GM23248 (cell line): ENCODE results near the gene MAMDC4. TPM values are rescaled to one million over a fixed set of nuclear protein-coding genes. Genes with fewer than 3 reads are reported as not detected.
A peak's percentile ranks its signal among the peaks of the same experiment; 100 is the strongest.

ENCODE experiments used
- DNase-seq: peaks from one replicate; pipeline ENCODE4 v3.0.0-alpha.2; 2015
- H2AFZ ChIP-seq: fragments of 200-600 bp; sonication (generic); 2 replicates; pipeline ENCODE4 v1.6.1; 2016; ENCODE audit warnings: antibody characterized with exemption
- H3F3A ChIP-seq: fragments of 200-600 bp; sonication (generic); 2 replicates; pipeline ENCODE4 v1.6.1; 2016; ENCODE audit warnings: mild to moderate bottlenecking, antibody characterized with exemption, mixed run types; ENCODE audit not compliant: insufficient read depth
- H3K27ac ChIP-seq: fragments of 200-600 bp; sonication (generic); 2 replicates; pipeline ENCODE4 v1.5.1; 2016; ENCODE audit warnings: mild to moderate bottlenecking
- H3K27me3 ChIP-seq: fragments of 200-600 bp; sonication (generic); replicated peaks from 2 replicates; pipeline ENCODE4 v1.6.1; 2016; ENCODE audit warnings: mild to moderate bottlenecking; ENCODE audit not compliant: insufficient read depth
- H3K36me3 ChIP-seq: fragments of 200-600 bp; sonication (generic); 2 replicates; pipeline ENCODE4 v1.6.1; 2016; ENCODE audit warnings: low read depth, mild to moderate bottlenecking
- H3K4me1 ChIP-seq: fragments of 200-600 bp; sonication (generic); 2 replicates; pipeline ENCODE4 v1.6.1; 2016; ENCODE audit warnings: mild to moderate bottlenecking; ENCODE audit not compliant: insufficient read depth
- H3K4me2 ChIP-seq: fragments of 200-600 bp; sonication (generic); one replicate; pipeline ENCODE4 v1.6.1; 2016; ENCODE audit warnings: mild to moderate bottlenecking; ENCODE audit not compliant: unreplicated experiment
- H3K4me3 ChIP-seq: fragments of 200-600 bp; sonication (generic); 2 replicates; pipeline ENCODE4 v1.5.1; 2016; ENCODE audit warnings: mild to moderate bottlenecking
- H3K79me2 ChIP-seq: fragments of 200-600 bp; sonication (generic); 2 replicates; pipeline ENCODE4 v1.6.1; 2016; ENCODE audit warnings: mild to moderate bottlenecking; ENCODE audit not compliant: insufficient read depth
- H3K9ac ChIP-seq: fragments of 200-600 bp; sonication (generic); 2 replicates; pipeline ENCODE4 v1.6.1; 2016; ENCODE audit warnings: mild to moderate bottlenecking
- H3K9me2 ChIP-seq: fragments of 200-600 bp; sonication (generic); 2 replicates; pipeline ENCODE4 v1.6.1; 2016; ENCODE audit warnings: mixed run types, mild to moderate bottlenecking, moderate library complexity; ENCODE audit not compliant: insufficient read depth
- H3K9me3 ChIP-seq: fragments of 200-600 bp; sonication (generic); one replicate; pipeline ENCODE4 v1.6.1; 2017; ENCODE audit warnings: low read depth
- H4K20me1 ChIP-seq: fragments of 200-600 bp; sonication (generic); 2 replicates; pipeline ENCODE4 v1.6.0; 2016; ENCODE audit not compliant: insufficient read depth
- EZH2 ChIP-seq: fragments of 200-600 bp; sonication (generic); IDR thresholded peaks from 2 replicates; pipeline ENCODE4 v1.6.1; 2018; ENCODE audit warnings: antibody characterized with exemption, mild to moderate bottlenecking; ENCODE audit not compliant: insufficient read depth, poor library complexity, severe bottlenecking
- EZH2phosphoT487 ChIP-seq: fragments of 200-600 bp; sonication (generic); IDR thresholded peaks from 2 replicates; pipeline ENCODE4 v1.6.1; 2018; ENCODE audit warnings: antibody characterized with exemption, moderate library complexity, mild to moderate bottlenecking, low read depth; ENCODE audit not compliant: insufficient read depth
- WGBS, 2 experiments: methylation state at CpG; one replicate each; pipeline ENCODE4 v1.1.6; 2015 to 2017; ENCODE audit warnings: low lambda C conversion rate in 2 of 2, low coverage in 1 of 2; ENCODE audit errors: missing lambda C conversion rate in 2 of 2; 5-methylcytosine and 5-hydroxymethylcytosine counted together
- in situ Hi-C: fragments of 300-500 bp; cut with MboI; formaldehyde crosslinking; loops from 2 replicates; pipeline ENCODE4 v1.15.0; 2020
- polyA plus RNA-seq: library from polyadenylated mRNA; unstranded; fragments of >200 nt; fragmentation: Nextera tagmentation; extraction: Ambion mirVana; gene quantifications from 2 replicates; pipeline ENCODE4 v1.2.1, GENCODE V29; 2016
- total RNA-seq: library from RNA; depleted of rRNA; stranded (reverse); fragments of >200 nt; shearing (Covaris generic); gene quantifications from 2 replicates; pipeline ENCODE4 v1.2.3, GENCODE V29; 2014

The MAMDC4 gene
- total and polyA plus RNA-seq, 2 experiments from 2014 or later, result 0.35 to 2.3 TPM

DNA sequence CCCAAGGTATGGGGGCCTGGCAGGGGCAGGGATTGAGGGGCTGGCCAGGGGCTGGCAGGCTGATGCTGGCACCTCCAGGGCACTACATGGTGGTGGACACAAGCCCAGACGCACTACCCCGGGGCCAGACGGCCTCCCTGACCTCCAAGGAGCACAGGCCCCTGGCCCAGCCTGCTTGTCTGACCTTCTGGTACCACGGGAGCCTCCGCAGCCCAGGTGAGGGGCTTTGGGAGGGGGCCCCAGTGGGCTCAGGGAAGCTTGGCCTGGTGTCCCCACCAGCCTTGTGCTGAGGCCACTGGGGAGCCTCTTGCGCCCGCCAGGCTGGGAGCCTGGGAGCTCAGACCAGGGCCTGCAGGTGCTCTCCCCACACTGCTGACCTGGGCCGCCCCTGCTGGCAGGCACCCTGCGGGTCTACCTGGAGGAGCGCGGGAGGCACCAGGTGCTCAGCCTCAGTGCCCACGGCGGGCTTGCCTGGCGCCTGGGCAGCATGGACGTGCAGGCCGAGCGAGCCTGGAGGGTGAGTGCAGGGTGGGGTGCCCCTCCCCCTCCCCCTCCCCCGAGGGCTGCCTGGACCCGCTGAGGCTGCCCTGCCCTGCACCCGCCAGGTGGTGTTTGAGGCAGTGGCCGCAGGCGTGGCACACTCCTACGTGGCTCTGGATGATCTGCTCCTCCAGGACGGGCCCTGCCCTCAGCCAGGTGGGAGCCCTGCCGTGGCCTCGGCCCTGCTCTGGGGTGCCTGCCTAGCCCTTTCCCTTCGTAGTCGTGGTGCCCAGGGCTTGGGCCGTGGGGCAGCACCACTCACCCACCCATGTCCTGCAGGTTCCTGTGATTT lies 5.7 kb downstream of the MAMDC4 start:
- H3K4me1 ChIP-seq, result no peaks in the 10 kb centered on the region
- in situ Hi-C loops, result no loop called here
- H3K79me2 ChIP-seq, result peaks cover 1% of the 10 kb centered on the region; the same call in 1 of the 2 replicates
- peaks cover 6% of the 10 kb centered on the region; the same call in 1 of the 2 replicates for H3K36me3 ChIP-seq
- H3K27ac ChIP-seq, result no peak overlapping the region
- 80 to 88% methylated on average over 16 to 28 of the region's 29 CpGs for WGBS, 2 experiments
- no peaks in the 10 kb centered on the region for H3K9me3 ChIP-seq
- no peak overlapping the region for H2AFZ ChIP-seq
- TF ChIP-seq EZH2 (no peak), EZH2phosphoT487 (no peak)
- no peaks in the 10 kb centered on the region for H3K9me2 ChIP-seq
- no peak overlapping the region for H3K9ac ChIP-seq
- no peak for DNase-seq
- H3F3A ChIP-seq, result no peaks in the 10 kb centered on the region
- no peaks in the 10 kb centered on the region for H4K20me1 ChIP-seq
- H3K4me3 ChIP-seq, result no peak overlapping the region
- no peak overlapping the region for H3K4me2 ChIP-seq
- H3K27me3 ChIP-seq, result no peaks in the 10 kb centered on the region

DNA sequence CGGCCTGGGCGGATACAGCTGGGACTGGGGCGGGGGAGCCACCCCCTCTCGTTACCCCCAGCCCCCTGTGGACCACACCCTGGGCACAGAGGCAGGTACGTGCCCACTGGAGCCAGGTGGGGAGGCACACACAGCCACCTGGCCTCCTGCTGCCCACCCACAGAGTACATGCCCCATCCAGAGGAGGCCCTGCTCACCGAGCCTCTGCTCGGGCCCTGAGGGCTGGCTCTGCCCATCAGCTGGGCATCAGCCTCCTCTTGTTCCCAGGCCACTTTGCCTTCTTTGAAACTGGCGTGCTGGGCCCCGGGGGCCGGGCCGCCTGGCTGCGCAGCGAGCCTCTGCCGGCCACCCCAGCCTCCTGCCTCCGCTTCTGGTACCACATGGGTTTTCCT lies 6.3 kb downstream of the MAMDC4 start:
- in situ Hi-C loops, result no loop called here
- peaks cover 8% of the 10 kb centered on the region for H3K79me2 ChIP-seq
- H3F3A ChIP-seq, result no peaks in the 10 kb centered on the region
- H3K36me3 ChIP-seq, result peaks cover 6% of the 10 kb centered on the region
- TF ChIP-seq EZH2, result no peak
- 95 to 97% methylated on average over 13 to 15 of the region's 15 CpGs for WGBS, 2 experiments
- no peak overlapping the region for H3K9ac ChIP-seq
- H3K4me1 ChIP-seq, result no peaks in the 10 kb centered on the region
- H3K9me2 ChIP-seq, result no peaks in the 10 kb centered on the region
- no peaks in the 10 kb centered on the region for H3K27me3 ChIP-seq
- H3K9me3 ChIP-seq, result no peaks in the 10 kb centered on the region
- no peak overlapping the region for H2AFZ ChIP-seq
- no peak overlapping the region for H3K4me3 ChIP-seq
- H4K20me1 ChIP-seq, result no peaks in the 10 kb centered on the region
- H3K4me2 ChIP-seq, result no peak overlapping the region
- H3K27ac ChIP-seq, result no peak overlapping the region
- no peak for DNase-seq

DNA sequence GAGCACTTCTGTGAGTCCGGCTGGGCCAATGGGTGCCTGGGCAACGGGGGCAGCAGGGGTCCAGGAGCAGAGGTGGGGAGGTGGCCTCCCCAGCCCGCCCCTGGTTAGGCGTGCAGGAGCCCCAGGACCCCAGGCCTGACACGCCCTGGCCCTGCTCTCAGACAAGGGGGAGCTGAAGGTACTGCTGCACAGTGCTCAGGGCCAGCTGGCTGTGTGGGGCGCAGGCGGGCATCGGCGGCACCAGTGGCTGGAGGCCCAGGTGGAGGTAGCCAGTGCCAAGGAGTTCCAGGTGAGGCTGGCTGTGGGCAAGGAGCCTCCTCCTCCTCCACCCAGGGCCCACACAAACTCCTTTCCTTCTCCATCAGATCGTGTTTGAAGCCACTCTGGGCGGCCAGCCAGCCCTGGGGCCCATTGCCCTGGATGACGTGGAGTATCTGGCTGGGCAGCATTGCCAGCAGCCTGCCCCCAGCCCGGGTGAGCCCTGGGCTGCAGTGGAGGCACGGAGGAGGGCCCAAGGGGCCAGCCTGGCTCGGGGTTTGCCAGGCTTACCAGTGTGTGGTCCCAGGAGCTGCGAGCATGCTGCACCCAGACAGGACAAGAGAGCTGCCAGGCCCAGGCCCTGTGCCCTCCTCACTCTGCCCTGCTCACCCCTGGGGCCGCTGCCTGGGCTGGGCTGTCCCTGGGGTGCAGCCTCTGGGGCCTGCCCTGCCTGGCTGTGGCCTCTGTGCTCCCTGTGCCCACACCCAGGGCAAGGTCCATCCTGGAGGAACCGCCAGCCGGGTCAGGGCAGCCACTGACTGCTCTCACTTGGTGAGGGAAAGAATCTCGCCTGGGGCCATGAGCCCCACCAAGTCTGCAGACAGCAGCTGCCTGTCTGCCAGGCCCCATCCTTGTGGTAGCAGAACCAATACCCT lies 7.0 kb downstream of the MAMDC4 start:
- H3F3A ChIP-seq, result no peaks in the 10 kb centered on the region
- no peak overlapping the region for H3K4me2 ChIP-seq
- peak; percentile 81 for DNase-seq
- peaks cover 6% of the 10 kb centered on the region for H3K36me3 ChIP-seq
- H3K79me2 ChIP-seq, result peaks cover 14% of the 10 kb centered on the region
- H3K9me3 ChIP-seq, result no peaks in the 10 kb centered on the region
- no peaks in the 10 kb centered on the region for H3K9me2 ChIP-seq
- peak overlapping the region; percentile 6; the same call in 1 of the 2 replicates for H3K9ac ChIP-seq
- 45 to 55% methylated on average over 16 to 20 of the region's 20 CpGs for WGBS, 2 experiments
- in situ Hi-C loops, result no loop called here
- no peak overlapping the region for H3K4me3 ChIP-seq
- H3K4me1 ChIP-seq, result no peaks in the 10 kb centered on the region
- H3K27ac ChIP-seq, result peak overlapping the region; percentile 4
- H3K27me3 ChIP-seq, result no peaks in the 10 kb centered on the region
- H2AFZ ChIP-seq, result no peak overlapping the region
- H4K20me1 ChIP-seq, result no peaks in the 10 kb centered on the region
- TF ChIP-seq EZH2phosphoT487 (no peak), EZH2 (no peak)

DNA sequence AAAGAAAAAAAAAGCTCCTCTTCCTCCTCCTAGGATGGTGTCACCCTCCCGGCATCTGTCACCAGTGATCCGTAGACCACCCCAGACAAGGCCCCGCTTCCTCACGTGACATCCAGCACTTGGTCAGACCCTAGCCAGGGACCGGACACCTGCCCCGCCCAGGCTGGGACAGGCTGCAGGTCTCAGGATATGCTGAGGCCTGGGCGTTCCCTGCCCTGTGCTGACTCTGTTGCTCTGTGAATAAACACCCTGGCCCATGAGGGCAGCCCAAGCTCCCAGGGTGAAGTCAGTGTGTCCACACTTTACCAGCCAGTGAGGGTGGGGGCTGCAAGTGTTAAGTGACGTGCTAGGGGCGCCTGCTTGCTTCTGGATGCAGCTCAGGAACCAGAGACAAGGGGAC lies 8.4 kb downstream of the MAMDC4 start:
- TF ChIP-seq EZH2phosphoT487, result no peak
- no peak for TF ChIP-seq EZH2
- peaks cover 6% of the 10 kb centered on the region for H3K36me3 ChIP-seq
- no peak overlapping the region for H3K9ac ChIP-seq
- H3K9me3 ChIP-seq, result no peaks in the 10 kb centered on the region
- H3K79me2 ChIP-seq, result peaks cover 29% of the 10 kb centered on the region
- no peaks in the 10 kb centered on the region for H3K27me3 ChIP-seq
- DNase-seq, result no peak
- no peak overlapping the region for H3K4me3 ChIP-seq
- H3K4me2 ChIP-seq, result no peak overlapping the region
- no peaks in the 10 kb centered on the region for H4K20me1 ChIP-seq
- in situ Hi-C loops, result no loop called here
- H3K27ac ChIP-seq, result no peak overlapping the region
- H3F3A ChIP-seq, result no peaks in the 10 kb centered on the region
- H2AFZ ChIP-seq, result no peak overlapping the region
- peaks cover 9% of the 10 kb centered on the region for H3K4me1 ChIP-seq
- H3K9me2 ChIP-seq, result no peaks in the 10 kb centered on the region
- WGBS, 2 experiments, result 96 to 98% methylated on average over 9 of the region's 9 CpGs
